ENCODE data around the gene SMPDL3B.

Gene SMPDL3B

GRCh38 chr1:27938488-27938887 is 3.7 kb downstream of the SMPDL3B start:
- no peak overlapping the region for H3K9ac ChIP-seq (ENCODE audit: low read depth, low read length, poor library complexity, severe bottlenecking)
- TF ChIP-seq CTCF (conservative IDR thresholded peaks at IDR 0.05; ENCODE audit: low read length), result no peak
- no peak for TF ChIP-seq EZH2phosphoT487 (IDR thresholded peaks at IDR 0.05; ENCODE audit: borderline replicate concordance)
- no peaks in the 10 kb centered on the region for H3K9me2 ChIP-seq (replicated peaks; ENCODE audit: low read depth, low read length)
- H4K20me1 ChIP-seq (ENCODE audit: insufficient read depth, low read length, poor library complexity, severe bottlenecking), result no peaks in the 10 kb centered on the region
- H3F3A ChIP-seq (ENCODE audit: low read depth), result no peaks in the 10 kb centered on the region
- no peak overlapping the region for H3K4me2 ChIP-seq (ENCODE audit: low read depth, low read length, poor library complexity, severe bottlenecking)
- H3K36me3 ChIP-seq (ENCODE audit: insufficient read depth, low read length), result no peaks in the 10 kb centered on the region
- no peaks in the 10 kb centered on the region for H3K9me3 ChIP-seq (ENCODE audit: insufficient read depth, low read depth, low read length)
- peaks cover 7% of the 10 kb centered on the region for H3K4me1 ChIP-seq (ENCODE audit: insufficient read depth, low read length, poor library complexity, severe bottlenecking)
- no peaks in the 10 kb centered on the region for H3K79me2 ChIP-seq (ENCODE audit: insufficient read depth, low read length)
- no peaks in the 10 kb centered on the region for H3K27me3 ChIP-seq (ENCODE audit: insufficient read depth, low read length, poor library complexity, severe bottlenecking)
- H2AFZ ChIP-seq (ENCODE audit: low read length), result no peak overlapping the region
- no peak overlapping the region for H3K4me3 ChIP-seq (ENCODE audit: low read length, poor library complexity, severe bottlenecking)

GRCh38 chr1:27940297-27940696 is 5.5 kb downstream of the SMPDL3B start:
- Histone ChIP-seq H3K4me3 (ENCODE audit: low read length, poor library complexity, severe bottlenecking) (no peak overlapping the region), H3K27me3 (ENCODE audit: insufficient read depth, low read length, poor library complexity, severe bottlenecking) (no peaks in the 10 kb centered on the region), H3K9me2 (replicated peaks; ENCODE audit: low read depth, low read length) (no peaks in the 10 kb centered on the region), H3K9me3 (ENCODE audit: insufficient read depth, low read depth, low read length) (no peaks in the 10 kb centered on the region), H3K9ac (ENCODE audit: low read depth, low read length, poor library complexity, severe bottlenecking) (no peak overlapping the region), H4K20me1 (ENCODE audit: insufficient read depth, low read length, poor library complexity, severe bottlenecking) (no peaks in the 10 kb centered on the region), H3K36me3 (ENCODE audit: insufficient read depth, low read length) (no peaks in the 10 kb centered on the region), H3F3A (ENCODE audit: low read depth) (no peaks in the 10 kb centered on the region), H3K79me2 (ENCODE audit: insufficient read depth, low read length) (no peaks in the 10 kb centered on the region), H3K4me2 (ENCODE audit: low read depth, low read length, poor library complexity, severe bottlenecking) (no peak overlapping the region), H2AFZ (ENCODE audit: low read length) (peak overlapping the region; percentile 38; the same call in 1 of the 2 replicates), H3K4me1 (ENCODE audit: insufficient read depth, low read length, poor library complexity, severe bottlenecking) (peaks cover 3% of the 10 kb centered on the region)
- TF ChIP-seq EZH2phosphoT487 (IDR thresholded peaks at IDR 0.05; ENCODE audit: borderline replicate concordance), result no peak
- peak; percentile 77 for TF ChIP-seq CTCF (conservative IDR thresholded peaks at IDR 0.05; ENCODE audit: low read length)

GRCh38 chr1:27940870-27941560 is 6.2 kb downstream of the SMPDL3B start:
- no peaks in the 10 kb centered on the region for H3F3A ChIP-seq (ENCODE audit: low read depth)
- H3K4me2 ChIP-seq (ENCODE audit: low read depth, low read length, poor library complexity, severe bottlenecking), result no peak overlapping the region
- no peak overlapping the region for H3K4me3 ChIP-seq (ENCODE audit: low read length, poor library complexity, severe bottlenecking)
- no peak for TF ChIP-seq EZH2phosphoT487 (IDR thresholded peaks at IDR 0.05; ENCODE audit: borderline replicate concordance)
- TF ChIP-seq CTCF (conservative IDR thresholded peaks at IDR 0.05; ENCODE audit: low read length), result no peak
- no peaks in the 10 kb centered on the region for H3K79me2 ChIP-seq (ENCODE audit: insufficient read depth, low read length)
- H3K27me3 ChIP-seq (ENCODE audit: insufficient read depth, low read length, poor library complexity, severe bottlenecking), result no peaks in the 10 kb centered on the region
- no peaks in the 10 kb centered on the region for H3K36me3 ChIP-seq (ENCODE audit: insufficient read depth, low read length)
- H2AFZ ChIP-seq (ENCODE audit: low read length), result no peak overlapping the region
- no peaks in the 10 kb centered on the region for H4K20me1 ChIP-seq (ENCODE audit: insufficient read depth, low read length, poor library complexity, severe bottlenecking)
- H3K9me2 ChIP-seq (replicated peaks; ENCODE audit: low read depth, low read length), result no peaks in the 10 kb centered on the region
- H3K4me1 ChIP-seq (ENCODE audit: insufficient read depth, low read length, poor library complexity, severe bottlenecking), result no peaks in the 10 kb centered on the region
- no peak overlapping the region for H3K9ac ChIP-seq (ENCODE audit: low read depth, low read length, poor library complexity, severe bottlenecking)
- no peaks in the 10 kb centered on the region for H3K9me3 ChIP-seq (ENCODE audit: insufficient read depth, low read depth, low read length)

All from Loucy (cell line).